SU-DHL-6 (cell line): Measurements from ENCODE around the gene SPDYE4.

Experiments
- H2AFZ ChIP-seq: fragments of 200-600 bp; sonication (generic); 2 replicates; pipeline ENCODE4 v1.6.1; 2014; ENCODE audit warnings: low read depth, mild to moderate bottlenecking, moderate library complexity, mixed read lengths, antibody characterized with exemption, low read length; ENCODE audit not compliant: severe bottlenecking
- H3F3A ChIP-seq: fragments of 200-600 bp; shearing (Covaris generic); 2 replicates; pipeline ENCODE4 v1.6.0; 2016; ENCODE audit warnings: antibody characterized with exemption, mild to moderate bottlenecking; ENCODE audit not compliant: insufficient read depth
- H3K27ac ChIP-seq: fragments of 200-600 bp; sonication (generic); 2 replicates; pipeline ENCODE4 v1.5.1; 2016; ENCODE audit warnings: low read depth, mild to moderate bottlenecking, low read length, moderate library complexity, mixed read lengths
- H3K27me3 ChIP-seq: fragments of 200-600 bp; sonication (generic), shearing (Covaris generic); 2 replicates; pipeline ENCODE4 v1.6.0; 2014; ENCODE audit warnings: mild to moderate bottlenecking, low read length
- H3K36me3 ChIP-seq: fragments of 200-600 bp; sonication (generic); 2 replicates; pipeline ENCODE4 v1.6.1; 2014; ENCODE audit warnings: mild to moderate bottlenecking, low read length, mixed read lengths
- H3K4me2 ChIP-seq: fragments of 300-600, 200-600 bp; shearing (Covaris generic), sonication (generic); 2 replicates; pipeline ENCODE4 v1.6.0; 2014; ENCODE audit warnings: low read length, low read depth, mild to moderate bottlenecking; ENCODE audit not compliant: poor library complexity, severe bottlenecking
- H3K4me3 ChIP-seq: fragments of 200-600 bp; sonication (generic); 2 replicates; pipeline ENCODE4 v1.5.1; 2014; ENCODE audit warnings: antibody characterized with exemption, low read length, mild to moderate bottlenecking, mixed read lengths; ENCODE audit not compliant: insufficient read depth, poor library complexity, severe bottlenecking
- H3K79me2 ChIP-seq: fragments of 200-600 bp; sonication (generic); 2 replicates; pipeline ENCODE4 v1.6.1; 2014; ENCODE audit warnings: mild to moderate bottlenecking, low read length, moderate library complexity; ENCODE audit not compliant: insufficient read depth
- H3K9ac ChIP-seq: fragments of 200-600 bp; sonication (generic); 2 replicates; pipeline ENCODE4 v1.7.0; 2014; ENCODE audit warnings: mild to moderate bottlenecking, low read length
- H3K9me2 ChIP-seq: fragments of 200-600 bp; sonication (generic); replicated peaks from 2 replicates; pipeline ENCODE4 v1.6.1; 2014; ENCODE audit warnings: low read length; ENCODE audit not compliant: insufficient read depth
- H3K9me3 ChIP-seq: fragments of 200-600 bp; sonication (generic); 2 replicates; pipeline ENCODE4 v1.6.1; 2014; ENCODE audit warnings: low read length, mixed read lengths; ENCODE audit not compliant: insufficient read depth
- H4K20me1 ChIP-seq: fragments of 200-600 bp; sonication (generic); 2 replicates; pipeline ENCODE4 v1.6.1; 2014; ENCODE audit warnings: low read depth, mild to moderate bottlenecking, antibody characterized with exemption, low read length, moderate library complexity, mixed read lengths
- CTCF ChIP-seq: fragments of 200-600 bp; sonication (generic); IDR thresholded peaks from one replicate; pipeline ENCODE4 v1.5.1; 2017; ENCODE audit warnings: antibody characterized with exemption, mild to moderate bottlenecking, low read length, moderate library complexity; ENCODE audit not compliant: insufficient read depth, poor library complexity, severe bottlenecking
- EZH2phosphoT487 ChIP-seq: fragments of 200-600 bp; sonication (generic), shearing (Covaris generic); conservative IDR thresholded peaks from 2 replicates; pipeline ENCODE4 v1.6.1; 2018; ENCODE audit warnings: mild to moderate bottlenecking, antibody characterized with exemption, low read length, moderate library complexity, mixed read lengths

SPDYE4 gene

DNA sequence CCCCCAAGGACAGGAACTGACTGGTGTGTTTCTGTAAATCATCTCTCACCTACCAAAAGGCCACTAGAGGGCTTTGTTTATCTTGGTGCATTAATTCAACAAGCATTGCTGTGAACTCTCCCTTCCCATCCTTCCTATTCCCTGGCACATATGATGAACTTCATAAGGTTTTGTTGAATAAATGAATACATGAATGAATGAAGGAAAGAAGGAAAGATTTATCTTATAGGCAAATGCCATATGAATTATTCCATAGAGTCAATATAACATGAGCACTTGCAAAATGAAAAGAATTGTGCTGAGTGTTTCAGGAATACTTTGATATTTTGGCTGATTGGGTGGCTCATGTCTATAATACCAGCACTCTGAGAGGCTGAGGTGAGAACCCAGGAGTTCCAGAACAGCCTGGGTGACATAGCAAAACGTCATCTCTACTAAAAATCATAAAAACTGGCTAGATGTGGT lies 4.3 kb downstream of the SPDYE4 start:
- H3K79me2 ChIP-seq, result no peaks in the 10 kb centered on the region
- no peak overlapping the region for H2AFZ ChIP-seq
- no peak overlapping the region for H3K27ac ChIP-seq
- H3K4me3 ChIP-seq, result no peak overlapping the region
- no peaks in the 10 kb centered on the region for H3K9me2 ChIP-seq
- H4K20me1 ChIP-seq, result no peaks in the 10 kb centered on the region
- no peaks in the 10 kb centered on the region for H3K27me3 ChIP-seq
- H3K36me3 ChIP-seq, result no peaks in the 10 kb centered on the region
- no peaks in the 10 kb centered on the region for H3F3A ChIP-seq
- TF ChIP-seq EZH2phosphoT487, result no peak
- peak; percentile 46 for TF ChIP-seq CTCF
- H3K4me2 ChIP-seq, result no peak overlapping the region
- H3K9ac ChIP-seq, result no peak overlapping the region
- no peaks in the 10 kb centered on the region for H3K9me3 ChIP-seq

GRCh38 chr17:8753136-8753975 lies 5.0 kb downstream of the SPDYE4 start:
- no peaks in the 10 kb centered on the region for H4K20me1 ChIP-seq
- H3K4me3 ChIP-seq, result no peak overlapping the region
- H3K27me3 ChIP-seq, result no peaks in the 10 kb centered on the region
- H3K27ac ChIP-seq, result no peak overlapping the region
- H2AFZ ChIP-seq, result no peak overlapping the region
- H3K9me3 ChIP-seq, result no peaks in the 10 kb centered on the region
- H3K36me3 ChIP-seq, result no peaks in the 10 kb centered on the region
- H3K4me2 ChIP-seq, result no peak overlapping the region
- H3K9ac ChIP-seq, result no peak overlapping the region
- H3F3A ChIP-seq, result no peaks in the 10 kb centered on the region
- no peaks in the 10 kb centered on the region for H3K79me2 ChIP-seq
- TF ChIP-seq EZH2phosphoT487 (no peak), CTCF (no peak)
- no peaks in the 10 kb centered on the region for H3K9me2 ChIP-seq

- no peaks in the 10 kb centered on the region for H3K79me2 ChIP-seq
- no peaks in the 10 kb centered on the region for H3K36me3 ChIP-seq
- no peaks in the 10 kb centered on the region for H3F3A ChIP-seq
- no peak overlapping the region for H2AFZ ChIP-seq
- no peak overlapping the region for H3K9ac ChIP-seq
- no peak overlapping the region for H3K4me2 ChIP-seq
- no peaks in the 10 kb centered on the region for H3K9me3 ChIP-seq
- TF ChIP-seq EZH2phosphoT487 (no peak), CTCF (no peak)
- H4K20me1 ChIP-seq, result no peaks in the 10 kb centered on the region
- H3K4me3 ChIP-seq, result no peak overlapping the region
- no peaks in the 10 kb centered on the region for H3K27me3 ChIP-seq
- no peak overlapping the region for H3K27ac ChIP-seq
- no peaks in the 10 kb centered on the region for H3K9me2 ChIP-seq
Measured at GRCh38 chr17:8749616-8750015, 8.7 kb downstream of the SPDYE4 start.
